Osteoblast (primary cell): ENCODE results near the gene CDC25C. TPM values are rescaled to one million over a fixed set of nuclear protein-coding genes. Genes with fewer than 3 reads are reported as not detected.

Experiments
- DNase-seq: peaks from one replicate; pipeline ENCODE4 v3.0.0; 2011; ENCODE audit warnings: low spot score, mixed read lengths; ENCODE audit not compliant: insufficient read length; ENCODE audit errors: missing footprints
- H2AFZ ChIP-seq: 2 replicates; pipeline ENCODE4 v1.6.0; 2011; ENCODE audit warnings: mild to moderate bottlenecking, low read length
- H3K27ac ChIP-seq: 2 replicates; pipeline ENCODE4 v1.5.1; 2011; ENCODE audit warnings: mild to moderate bottlenecking, low read depth, low read length, moderate library complexity
- H3K27me3 ChIP-seq: 2 replicates; pipeline ENCODE4 v1.6.0; 2012; ENCODE audit warnings: mild to moderate bottlenecking, control low read depth, inconsistent platforms, low read length, moderate library complexity; ENCODE audit not compliant: insufficient read depth
- H3K36me3 ChIP-seq: 2 replicates; pipeline ENCODE4 v1.5.1; 2011; ENCODE audit warnings: mild to moderate bottlenecking, low read length, control low read depth, moderate library complexity; ENCODE audit not compliant: insufficient read depth
- H3K4me1 ChIP-seq: 2 replicates; pipeline ENCODE4 v1.5.1; 2011; ENCODE audit warnings: mild to moderate bottlenecking, low read length, control low read depth, moderate library complexity; ENCODE audit not compliant: insufficient read depth
- H3K4me2 ChIP-seq: 2 replicates; pipeline ENCODE4 v1.6.0; 2011; ENCODE audit warnings: mild to moderate bottlenecking, low read length; ENCODE audit not compliant: insufficient read depth
- H3K4me3 ChIP-seq: fragments of 200-600 bp; sonication (generic); 3 replicates; pipeline ENCODE4 v1.5.1; 2012; ENCODE audit warnings: mild to moderate bottlenecking, low read length, inconsistent platforms; ENCODE audit not compliant: insufficient read depth
- H3K79me2 ChIP-seq: 2 replicates; pipeline ENCODE4 v1.6.0; 2012; ENCODE audit warnings: mild to moderate bottlenecking, low read length, control low read depth, inconsistent platforms; ENCODE audit not compliant: insufficient read depth
- H3K9me3 ChIP-seq: 2 replicates; pipeline ENCODE4 v1.5.1; 2011; ENCODE audit warnings: low read depth, low read length, control low read depth
- H4K20me1 ChIP-seq: 2 replicates; pipeline ENCODE4 v1.6.0; 2012; ENCODE audit warnings: mild to moderate bottlenecking, low read length, control low read depth; ENCODE audit not compliant: insufficient read depth
- total RNA-seq: library from RNA; depleted of rRNA; stranded (reverse); fragments of >200 nt; gene quantifications from 2 replicates; pipeline ENCODE4 v1.2.3, GENCODE V29; 2012
- TF ChIP-seq, protein P1 (sequence below): IDR thresholded peaks from 2 replicates; pipeline ENCODE4 v1.5.1; 2011; ENCODE audit warnings: mild to moderate bottlenecking, low read depth, low read length, moderate library complexity; ENCODE audit errors: extremely low read depth

Gene CDC25C
- total RNA-seq, 1 donor, result 1.8 TPM

DNA sequence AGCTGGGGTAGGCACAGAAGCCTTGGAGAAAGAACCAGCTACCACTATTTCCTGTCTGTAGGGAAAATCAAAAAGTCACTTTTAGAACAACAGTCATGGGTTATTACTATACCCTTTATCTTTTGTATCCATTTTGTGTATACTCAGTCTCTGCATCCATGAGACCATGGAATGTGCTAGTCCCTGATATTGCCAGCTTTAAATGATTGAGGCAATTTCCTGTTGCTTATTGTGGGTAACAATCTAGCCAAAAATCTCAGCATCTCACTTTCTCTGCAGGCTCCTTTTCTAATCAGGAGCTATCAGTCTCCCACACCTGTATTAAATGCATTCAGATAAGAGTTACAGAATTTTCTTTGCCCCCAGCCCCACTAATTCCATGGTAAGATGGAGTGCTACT lies 19.9 kb upstream of the CDC25C start:
- peak; percentile 45 for DNase-seq
- H3K79me2 ChIP-seq, result peaks cover 34% of the 10 kb centered on the region
- no peaks in the 10 kb centered on the region for H3K27me3 ChIP-seq
- H3K4me3 ChIP-seq, result peak overlapping the region; percentile 4
- H3K36me3 ChIP-seq, result peaks cover 28% of the 10 kb centered on the region
- H3K4me2 ChIP-seq, result peak overlapping the region; percentile 56
- peak overlapping the region; percentile 83 for H3K27ac ChIP-seq
- H3K4me1 ChIP-seq, result peaks cover 59% of the 10 kb centered on the region
- H2AFZ ChIP-seq, result no peak overlapping the region
- no peaks in the 10 kb centered on the region for H3K9me3 ChIP-seq
- peaks cover 29% of the 10 kb centered on the region for H4K20me1 ChIP-seq
- TF ChIP-seq, protein P1, sequence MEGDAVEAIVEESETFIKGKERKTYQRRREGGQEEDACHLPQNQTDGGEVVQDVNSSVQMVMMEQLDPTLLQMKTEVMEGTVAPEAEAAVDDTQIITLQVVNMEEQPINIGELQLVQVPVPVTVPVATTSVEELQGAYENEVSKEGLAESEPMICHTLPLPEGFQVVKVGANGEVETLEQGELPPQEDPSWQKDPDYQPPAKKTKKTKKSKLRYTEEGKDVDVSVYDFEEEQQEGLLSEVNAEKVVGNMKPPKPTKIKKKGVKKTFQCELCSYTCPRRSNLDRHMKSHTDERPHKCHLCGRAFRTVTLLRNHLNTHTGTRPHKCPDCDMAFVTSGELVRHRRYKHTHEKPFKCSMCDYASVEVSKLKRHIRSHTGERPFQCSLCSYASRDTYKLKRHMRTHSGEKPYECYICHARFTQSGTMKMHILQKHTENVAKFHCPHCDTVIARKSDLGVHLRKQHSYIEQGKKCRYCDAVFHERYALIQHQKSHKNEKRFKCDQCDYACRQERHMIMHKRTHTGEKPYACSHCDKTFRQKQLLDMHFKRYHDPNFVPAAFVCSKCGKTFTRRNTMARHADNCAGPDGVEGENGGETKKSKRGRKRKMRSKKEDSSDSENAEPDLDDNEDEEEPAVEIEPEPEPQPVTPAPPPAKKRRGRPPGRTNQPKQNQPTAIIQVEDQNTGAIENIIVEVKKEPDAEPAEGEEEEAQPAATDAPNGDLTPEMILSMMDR, result no peak

DNA sequence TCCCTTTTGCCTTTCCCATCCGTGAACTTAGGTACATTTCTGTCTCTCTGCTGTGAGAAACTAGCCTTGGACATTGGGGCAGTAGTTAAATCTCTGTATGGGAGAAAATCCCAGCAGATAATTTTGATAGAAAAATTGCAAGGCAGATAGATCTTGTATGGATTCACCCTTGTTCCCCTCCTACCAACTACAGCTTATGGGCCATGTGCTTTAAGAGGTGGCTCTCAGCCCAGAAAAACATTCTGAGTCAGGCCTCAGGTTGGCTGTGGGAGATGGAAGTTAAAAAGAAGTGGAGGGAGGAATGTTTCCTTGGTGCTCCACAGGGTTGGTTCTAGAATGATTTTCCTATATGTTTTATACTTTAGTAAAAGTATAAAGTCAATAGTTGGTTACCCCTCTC lies 19.5 kb upstream of the CDC25C start:
- Histone ChIP-seq H4K20me1 (peaks cover 29% of the 10 kb centered on the region), H2AFZ (no peak overlapping the region), H3K27ac (peak overlapping the region; percentile 83), H3K4me3 (no peak overlapping the region), H3K4me1 (peaks cover 59% of the 10 kb centered on the region), H3K9me3 (no peaks in the 10 kb centered on the region), H3K4me2 (peak overlapping the region; percentile 56), H3K79me2 (peaks cover 30% of the 10 kb centered on the region), H3K27me3 (no peaks in the 10 kb centered on the region), H3K36me3 (peaks cover 31% of the 10 kb centered on the region)
- DNase-seq, result peak; percentile 88
- TF ChIP-seq, protein P1, result no peak

DNA sequence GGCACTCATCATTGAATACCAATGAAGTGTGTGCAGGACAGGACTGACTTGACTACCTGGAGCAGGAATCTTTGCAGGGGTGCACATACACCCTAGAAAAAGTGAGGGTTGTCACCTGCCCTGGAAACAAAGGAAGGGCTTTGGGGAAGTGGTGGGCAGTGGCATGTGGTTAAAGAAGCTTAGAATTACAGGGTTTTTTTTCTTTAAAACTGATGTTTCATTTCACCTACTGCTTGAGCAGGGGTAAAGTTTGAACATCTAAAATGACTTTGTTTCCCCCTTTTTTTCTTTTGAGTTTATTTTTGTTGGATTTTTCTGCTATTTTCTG lies 18.9 kb upstream of the CDC25C start:
- no peak overlapping the region for H3K4me3 ChIP-seq
- H3K4me1 ChIP-seq, result peaks cover 58% of the 10 kb centered on the region
- no peak for DNase-seq
- peak overlapping the region; percentile 83 for H3K27ac ChIP-seq
- peaks cover 27% of the 10 kb centered on the region for H3K79me2 ChIP-seq
- H4K20me1 ChIP-seq, result peaks cover 26% of the 10 kb centered on the region
- H3K27me3 ChIP-seq, result no peaks in the 10 kb centered on the region
- no peaks in the 10 kb centered on the region for H3K9me3 ChIP-seq
- peaks cover 36% of the 10 kb centered on the region for H3K36me3 ChIP-seq
- no peak overlapping the region for H2AFZ ChIP-seq
- TF ChIP-seq, protein P1, result no peak
- H3K4me2 ChIP-seq, result peak overlapping the region; percentile 56

DNA sequence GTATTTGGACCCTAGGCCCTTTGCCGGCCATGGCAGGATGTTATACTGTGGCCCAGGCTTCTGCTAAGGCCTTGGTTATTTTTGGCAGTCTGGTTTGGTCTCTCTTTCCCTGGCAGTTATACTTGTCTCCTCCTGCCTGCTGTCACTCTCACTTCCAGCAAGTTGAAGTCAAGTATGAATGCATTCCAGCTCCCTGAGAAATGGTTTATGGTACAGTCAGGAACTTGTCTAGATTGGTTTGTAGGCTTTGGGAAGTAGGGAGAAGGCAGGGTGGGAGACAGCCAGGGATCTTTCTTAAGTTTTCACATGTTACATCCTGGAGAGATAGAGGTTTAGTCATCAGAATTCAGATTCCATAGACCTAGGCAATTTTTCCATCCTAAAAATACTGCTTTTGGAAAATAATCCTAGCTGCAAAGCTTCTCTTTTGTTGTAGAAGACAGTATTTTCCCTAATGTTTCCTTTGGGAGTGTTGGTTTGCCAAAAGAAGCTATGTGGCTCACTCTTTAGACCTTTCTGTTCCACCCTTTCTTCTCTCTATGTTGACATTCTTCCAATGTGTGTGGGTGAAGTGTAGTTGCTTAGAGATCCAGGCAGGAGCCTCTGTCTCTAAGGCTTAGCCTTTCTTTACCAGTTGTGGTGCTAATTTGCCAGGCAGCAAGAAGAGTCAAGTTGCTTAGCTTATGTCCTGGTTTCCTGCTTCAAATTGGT lies 18.4 kb upstream of the CDC25C start:
- Histone ChIP-seq H4K20me1 (peaks cover 21% of the 10 kb centered on the region), H3K36me3 (peaks cover 41% of the 10 kb centered on the region), H2AFZ (no peak overlapping the region), H3K9me3 (no peaks in the 10 kb centered on the region), H3K4me3 (no peak overlapping the region), H3K27me3 (no peaks in the 10 kb centered on the region), H3K4me2 (peak overlapping the region; percentile 56), H3K4me1 (peaks cover 52% of the 10 kb centered on the region), H3K79me2 (peaks cover 22% of the 10 kb centered on the region), H3K27ac (peak overlapping the region; percentile 83)
- TF ChIP-seq, protein P1, result no peak
- DNase-seq, result peak; percentile 95
